HG03442 (cell line): ENCODE data around the gene KLF17.

Source experiments
- ATAC-seq: cut with Tn5 transposase; IDR thresholded peaks from one replicate; pipeline ENCODE4 v1.9.1; 2021; ENCODE audit warnings: mild to moderate bottlenecking, moderate library complexity; ENCODE audit not compliant: unreplicated experiment

The KLF17 gene

GRCh38 chr1:44151808-44152207 lies 33.2 kb downstream of the KLF17 start:
- no peak for ATAC-seq

- no peak for ATAC-seq
Observed at GRCh38 chr1:44152692-44153091, 34.1 kb downstream of the KLF17 start.

DNA sequence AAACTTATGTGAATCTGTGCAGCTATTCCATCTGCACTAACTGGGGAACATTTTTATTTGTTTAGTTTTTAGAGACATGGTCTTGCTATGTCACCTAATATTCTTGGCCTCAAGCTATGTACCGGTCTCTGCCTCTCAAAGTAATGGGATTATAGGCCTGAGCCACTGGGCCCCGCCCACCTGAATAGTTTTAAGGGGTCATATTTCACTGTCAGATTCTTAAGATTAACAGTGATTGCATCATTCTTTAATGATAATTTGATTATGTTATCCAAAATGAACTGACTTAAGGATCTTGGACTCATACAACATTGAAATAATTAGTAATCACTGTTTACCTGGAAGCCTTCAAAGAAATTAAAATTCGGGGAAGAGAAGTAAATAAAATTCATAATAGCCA lies 35.4 kb downstream of the KLF17 start:
- no peak for ATAC-seq

GRCh38 chr1:44157903-44158302 lies 39.3 kb downstream of the KLF17 start:
- no peak for ATAC-seq

GRCh38 chr1:44158871-44159270 lies 40.2 kb downstream of the KLF17 start:
- no peak for ATAC-seq

DNA sequence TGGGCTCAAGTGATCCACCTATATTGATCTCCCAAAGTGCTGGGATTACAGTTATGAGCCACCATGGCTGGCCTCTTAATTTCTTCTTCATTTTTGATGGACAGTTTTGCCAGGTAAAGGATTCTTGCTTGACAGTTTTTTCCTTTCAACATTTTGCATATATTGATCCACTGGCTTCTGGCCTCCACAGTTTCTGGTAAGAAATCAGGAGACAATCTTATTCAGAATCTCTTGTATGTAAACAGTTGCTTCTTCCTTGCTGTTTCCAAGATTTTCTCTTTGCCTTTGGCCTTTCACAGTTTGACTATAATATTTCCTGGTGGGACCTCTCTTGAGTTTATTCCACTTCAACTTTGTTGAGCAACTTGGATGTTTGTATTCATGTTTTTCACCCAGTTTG lies 42.9 kb downstream of the KLF17 start:
- ATAC-seq = no peak

DNA sequence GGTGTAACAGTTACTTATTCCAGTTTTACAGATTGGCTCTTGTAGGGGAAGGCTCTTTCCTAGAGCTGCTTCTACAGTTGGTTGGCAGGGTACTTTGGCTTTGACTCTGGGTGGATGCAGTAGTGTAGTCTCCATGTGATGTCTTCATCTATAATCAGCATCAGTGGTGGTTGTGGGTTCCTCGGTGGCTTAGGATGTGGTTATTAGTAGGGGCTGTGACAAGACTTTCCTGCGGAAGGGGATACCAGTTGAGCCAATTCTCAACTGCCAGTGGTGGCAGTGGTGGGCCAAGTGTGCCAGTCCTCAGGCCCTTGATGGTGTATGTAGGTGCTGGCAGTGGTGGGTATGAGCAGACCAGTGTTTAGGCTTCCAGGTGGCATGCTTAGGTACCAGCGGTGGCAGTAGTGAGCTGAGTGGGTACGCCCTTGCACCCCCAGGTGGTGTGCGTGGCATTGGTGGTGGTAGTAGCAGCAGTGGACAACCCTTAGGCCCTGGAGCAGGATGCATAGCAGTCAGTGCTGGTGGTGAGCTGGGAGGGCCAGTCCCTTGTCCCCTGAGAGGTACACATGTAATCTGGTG lies 50.0 kb downstream of the KLF17 start:
- ATAC-seq = no peak

DNA sequence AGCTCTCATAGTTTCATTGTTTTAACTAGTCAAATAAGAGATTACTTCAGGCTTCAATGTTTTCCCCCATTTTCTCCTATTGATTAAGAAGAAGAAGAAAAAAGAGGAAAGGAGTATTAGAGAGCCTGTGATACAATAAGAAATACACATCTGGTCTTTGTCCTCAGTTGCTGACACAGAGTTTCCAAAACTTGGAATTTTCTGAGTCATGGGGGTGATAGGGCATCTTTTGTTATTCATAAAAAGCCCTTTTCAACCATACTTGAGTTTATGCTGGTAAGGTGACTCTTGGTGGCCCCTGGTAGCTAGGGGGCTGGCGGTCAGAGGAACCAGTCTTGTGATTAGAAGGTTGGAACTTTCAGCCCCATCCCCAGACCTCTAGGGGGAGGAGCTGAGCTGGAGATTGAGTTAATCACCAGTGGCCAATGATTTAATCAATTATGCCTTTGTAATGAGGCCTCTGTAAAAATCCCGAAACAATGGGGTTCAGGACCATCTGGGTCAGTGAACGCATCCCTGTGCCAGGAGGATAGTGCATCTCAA lies 51.7 kb downstream of the KLF17 start:
- no peak for ATAC-seq

DNA sequence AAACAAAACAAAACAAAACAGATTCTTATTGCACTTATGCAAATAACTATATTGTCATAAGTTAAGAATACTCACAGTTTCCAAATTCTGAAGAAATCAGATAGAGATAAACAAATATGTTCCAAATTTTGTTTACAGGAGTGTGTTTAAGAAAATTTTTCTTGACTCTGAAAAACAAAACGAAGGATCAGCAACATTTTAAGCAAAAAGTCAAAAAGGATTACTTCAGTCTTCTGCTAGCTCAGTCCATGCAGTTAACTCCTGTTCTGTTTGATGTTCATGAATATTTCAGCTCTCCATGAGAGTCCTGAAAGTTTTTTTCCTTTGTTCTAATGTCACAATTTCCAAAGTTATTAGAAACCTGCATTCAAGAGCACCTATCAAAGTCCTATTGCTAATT lies 56.0 kb downstream of the KLF17 start:
- ATAC-seq = no peak
